HG03025 (cell line): ENCODE results near the gene ELOVL7.
"Not testable (repeated sequence)": the region's sequence is repeated elsewhere in the genome, so short reads cannot be mapped to it uniquely, and the experiment has no call there.

Experiments used
- ATAC-seq: cut with Tn5 transposase; IDR thresholded peaks from one replicate; pipeline ENCODE4 v1.9.1; 2021; ENCODE audit warnings: mild to moderate bottlenecking, moderate library complexity; ENCODE audit not compliant: unreplicated experiment, low FRiP score

The ELOVL7 gene

DNA sequence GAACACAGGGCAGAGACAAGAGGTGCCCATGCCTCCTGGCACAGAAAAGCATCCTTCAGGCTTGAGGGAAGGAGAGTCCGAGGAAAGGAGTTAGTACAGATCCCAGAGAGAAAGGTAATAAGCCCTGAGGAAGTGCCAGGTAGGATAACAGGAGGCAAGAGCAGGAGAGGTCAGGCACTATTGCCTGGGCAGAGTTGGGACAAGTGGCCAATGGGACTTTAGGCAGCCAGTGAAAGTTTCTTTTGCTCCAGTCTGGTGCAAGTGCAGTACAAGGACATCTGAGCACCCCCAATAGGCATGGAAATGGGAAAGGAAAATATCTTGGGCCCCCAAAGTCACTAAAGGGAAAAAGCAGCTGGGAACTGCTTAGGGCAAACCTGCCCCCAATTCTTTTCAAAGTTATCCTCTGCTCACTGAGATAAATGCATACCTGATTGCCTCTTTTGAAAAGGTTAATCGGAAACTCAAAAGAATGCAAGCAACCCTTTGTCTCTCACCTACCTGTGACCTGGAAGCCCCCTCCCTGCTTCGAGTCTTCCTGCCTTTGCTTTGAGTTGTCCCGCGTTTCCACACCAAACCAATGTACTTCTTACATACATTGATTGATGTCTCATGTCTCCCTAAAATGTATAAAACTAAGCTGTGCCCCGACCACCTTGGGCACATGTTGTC is 46.5 kb downstream of the ELOVL7 start:
- ATAC-seq: no peak

DNA sequence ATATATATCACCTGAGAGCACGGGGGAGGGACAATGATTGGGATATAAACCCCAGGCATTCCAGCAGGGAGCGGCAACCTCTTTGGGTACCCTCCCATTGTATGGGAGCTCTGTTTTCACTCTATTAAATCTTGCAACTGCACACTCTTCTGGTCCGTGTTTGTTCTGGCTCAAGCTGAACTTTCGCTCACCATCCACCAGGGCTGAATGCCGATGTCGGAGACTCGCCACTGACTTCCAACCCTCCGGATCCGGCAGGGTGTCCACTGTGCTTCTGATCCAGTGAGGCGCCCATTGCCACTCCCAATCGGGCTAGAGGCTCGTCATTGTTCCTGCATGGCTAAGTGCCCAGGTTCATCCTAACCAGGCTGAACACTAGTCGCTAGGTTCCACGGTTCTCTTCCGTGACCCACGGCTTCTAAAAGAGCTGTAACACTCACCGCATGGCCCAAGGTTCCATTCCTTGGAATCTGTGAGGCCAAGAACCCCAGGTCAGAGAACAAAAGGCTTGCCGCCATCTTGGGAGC is 48.6 kb downstream of the ELOVL7 start:
- ATAC-seq: not testable (repeated sequence)

DNA sequence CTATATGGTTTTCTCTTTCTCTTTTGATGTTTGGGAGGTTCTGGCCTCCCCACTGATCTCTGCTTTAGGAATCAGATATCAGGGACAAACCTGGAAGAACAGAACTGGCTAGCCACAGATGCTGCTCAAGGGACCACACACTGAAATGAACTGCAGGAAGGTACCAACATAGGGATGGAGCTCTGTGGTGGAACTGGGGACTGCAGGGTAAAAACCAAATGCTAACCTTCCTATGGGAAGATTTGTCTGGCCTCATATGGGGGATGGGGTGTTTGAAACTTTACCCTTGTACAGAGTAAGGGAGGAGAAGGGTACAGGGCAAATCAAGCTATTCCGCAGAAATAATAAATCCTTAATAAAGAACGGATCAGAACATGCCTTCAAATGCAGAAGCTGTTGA is 49.4 kb downstream of the ELOVL7 start:
- ATAC-seq: no peak

DNA sequence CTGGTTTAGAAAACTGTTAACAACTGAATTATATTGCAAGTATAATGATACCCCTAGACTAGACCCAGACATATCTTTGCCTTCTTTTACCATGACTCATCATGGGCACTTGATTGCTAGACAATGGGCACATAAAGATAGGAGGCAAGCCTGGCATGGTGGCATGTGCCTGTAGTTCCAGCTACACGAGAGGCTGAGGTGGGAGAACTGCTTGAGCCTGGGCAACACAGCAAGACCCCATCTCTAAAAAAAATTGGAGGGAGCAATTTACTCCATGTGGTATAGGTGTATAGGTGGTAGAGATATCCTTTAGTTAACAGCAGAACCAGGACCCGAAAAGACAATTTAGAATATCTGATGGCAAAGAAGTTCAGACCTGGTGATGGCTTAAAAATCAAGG is 51.6 kb downstream of the ELOVL7 start:
- ATAC-seq: no peak

DNA sequence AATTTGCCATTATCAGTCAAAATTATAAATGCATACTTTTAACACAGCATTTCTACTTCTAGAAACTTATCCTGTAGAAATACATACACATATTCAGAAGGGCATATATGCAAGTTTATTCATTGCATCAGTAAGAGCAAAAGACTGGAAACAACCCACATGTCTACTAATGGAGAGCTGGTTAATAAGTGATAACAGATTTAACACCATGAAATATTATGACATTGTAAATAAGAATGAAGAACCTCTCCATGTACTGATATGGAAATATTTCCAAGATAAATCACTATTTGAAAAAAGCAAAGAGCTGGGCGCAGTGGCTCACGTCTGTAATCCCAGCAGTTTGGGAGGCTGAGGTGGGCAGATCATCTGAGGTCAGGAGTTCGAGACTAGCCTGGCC is 54.5 kb downstream of the ELOVL7 start:
- ATAC-seq: no peak

DNA sequence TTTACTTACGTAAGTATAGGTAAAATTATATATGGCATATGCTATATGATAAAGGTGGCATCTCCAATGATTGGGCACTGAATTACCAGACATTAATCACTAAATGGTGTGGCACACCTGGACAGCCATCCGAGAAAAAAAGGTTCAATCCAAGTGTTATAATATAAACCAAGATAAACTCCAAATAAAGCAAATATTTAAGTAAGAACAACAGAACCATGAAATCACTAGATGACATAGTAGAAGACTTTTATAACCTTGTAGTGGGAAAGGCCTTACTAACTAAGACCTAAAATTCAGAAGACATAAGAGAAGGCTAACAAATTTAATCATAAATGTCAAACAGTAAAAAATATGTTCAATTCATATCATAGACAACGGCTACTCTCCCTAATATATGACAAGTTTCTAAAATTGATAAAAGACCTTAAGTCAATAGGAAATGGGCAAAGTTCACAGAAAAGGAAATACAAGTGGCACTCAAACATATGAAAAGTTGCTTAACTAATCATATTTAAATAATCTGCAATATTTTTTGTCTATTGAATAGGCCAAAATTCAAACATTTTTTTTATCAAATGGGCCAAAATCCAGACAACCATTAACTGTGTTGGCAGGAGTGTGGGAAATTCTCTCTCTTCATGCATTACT is 55.1 kb downstream of the ELOVL7 start:
- no peak for ATAC-seq

DNA sequence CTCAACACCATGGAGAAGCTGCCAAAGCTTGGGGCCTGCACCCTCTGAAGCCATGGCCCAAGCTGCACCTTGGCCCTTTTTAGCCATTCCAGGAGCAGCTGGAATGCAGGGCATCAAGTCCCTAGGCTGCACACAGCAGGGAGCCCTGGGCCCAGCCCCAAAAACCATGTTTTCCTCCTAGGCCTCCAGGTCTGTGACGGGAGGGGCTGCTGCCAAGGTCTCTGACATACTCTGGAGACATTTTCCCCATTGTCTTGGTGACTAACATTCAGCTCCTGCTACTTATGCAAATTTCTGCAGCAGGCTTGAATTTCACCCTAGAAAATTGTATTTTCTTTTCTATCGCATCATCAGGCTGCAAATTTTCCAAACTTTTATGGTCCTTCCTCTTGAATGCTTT is 64.6 kb downstream of the ELOVL7 start:
- ATAC-seq: no peak

DNA sequence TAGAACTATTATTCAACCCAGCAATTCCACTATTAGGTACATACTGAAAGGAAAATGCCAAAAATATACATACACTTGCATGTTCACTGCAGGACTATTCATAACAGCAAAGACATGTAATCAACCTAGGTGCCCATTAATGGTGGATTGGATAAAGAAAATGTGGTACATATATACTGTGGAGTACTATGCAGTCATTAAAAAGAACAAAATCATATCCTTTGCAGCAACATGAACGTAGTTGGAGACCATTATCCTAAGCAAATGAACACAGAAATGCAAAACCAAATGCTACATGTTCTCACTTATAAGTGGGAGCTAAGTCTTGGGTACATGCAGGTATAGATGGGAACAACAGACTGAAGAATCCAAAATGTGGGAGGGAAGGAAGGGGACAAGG is 67.7 kb downstream of the ELOVL7 start:
- ATAC-seq: no peak

DNA sequence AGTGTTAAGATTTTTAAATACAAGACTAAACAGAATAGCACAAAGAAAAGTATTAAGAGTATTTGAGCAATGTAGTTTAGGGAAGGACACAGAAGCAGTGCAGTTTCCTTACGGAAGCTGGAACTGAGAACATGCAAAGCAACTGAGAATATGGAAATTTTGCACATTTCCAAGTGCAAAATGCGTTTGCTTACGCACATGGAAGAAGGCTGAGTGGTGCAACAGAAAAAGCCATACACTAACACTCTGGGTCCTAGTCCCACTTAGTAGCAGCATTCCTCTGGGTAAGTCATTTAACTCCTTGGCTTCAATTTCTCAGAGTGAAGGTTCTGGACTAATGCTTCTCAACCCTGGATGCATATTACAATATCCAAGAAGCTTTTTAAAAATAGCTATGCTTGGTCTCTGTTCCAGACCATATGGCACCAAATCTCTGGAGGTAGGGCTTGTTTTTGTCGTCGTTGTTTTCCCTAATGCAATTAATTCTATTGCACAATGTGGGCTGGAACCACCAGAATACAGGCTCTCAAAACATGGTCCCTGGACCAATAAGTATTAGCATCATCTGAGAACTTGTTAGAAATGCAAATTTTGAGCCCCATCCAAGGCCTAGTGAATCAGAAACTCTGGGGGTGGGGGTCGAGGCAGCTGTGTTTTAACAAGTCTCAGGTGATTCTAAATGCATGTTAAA is 78.9 kb downstream of the ELOVL7 start:
- no peak for ATAC-seq

DNA sequence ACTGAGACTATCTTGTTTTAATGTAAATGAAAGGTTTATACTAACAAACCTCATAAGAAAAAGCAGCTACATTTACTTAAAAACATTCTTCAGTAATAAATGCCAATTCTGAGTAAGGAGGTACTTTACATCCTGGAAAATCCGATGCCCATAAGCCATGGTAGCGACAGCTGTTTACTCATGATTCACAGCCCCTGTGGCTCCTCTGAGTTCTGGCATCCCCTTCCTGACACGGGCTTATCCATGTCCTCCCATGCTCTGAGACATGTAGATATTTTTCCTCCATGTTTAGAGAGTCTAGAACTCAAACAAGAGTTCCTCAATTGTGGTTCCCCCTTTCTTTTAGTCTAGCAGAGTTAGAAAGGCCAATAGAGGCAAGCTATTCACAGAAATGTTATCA is 81.0 kb downstream of the ELOVL7 start:
- ATAC-seq: no peak

DNA sequence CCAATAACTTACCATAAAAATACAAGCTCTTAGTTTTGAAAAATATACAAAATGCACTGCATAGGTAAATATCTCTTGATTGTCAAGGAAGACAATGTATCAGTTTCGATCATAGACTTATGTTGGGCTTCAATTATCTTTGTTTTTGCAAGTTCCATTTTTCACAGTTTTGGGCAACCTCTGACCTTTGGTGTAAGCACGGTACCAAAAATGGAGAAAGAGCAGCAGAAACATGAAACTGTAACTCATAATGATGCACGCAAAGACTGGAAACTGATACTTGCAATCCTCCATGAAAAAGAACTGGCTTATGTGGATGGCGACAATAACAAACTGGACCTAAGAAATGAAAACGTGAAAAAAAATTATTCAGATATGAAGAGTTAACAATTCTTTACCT is 89.6 kb downstream of the ELOVL7 start:
- ATAC-seq: no peak

DNA sequence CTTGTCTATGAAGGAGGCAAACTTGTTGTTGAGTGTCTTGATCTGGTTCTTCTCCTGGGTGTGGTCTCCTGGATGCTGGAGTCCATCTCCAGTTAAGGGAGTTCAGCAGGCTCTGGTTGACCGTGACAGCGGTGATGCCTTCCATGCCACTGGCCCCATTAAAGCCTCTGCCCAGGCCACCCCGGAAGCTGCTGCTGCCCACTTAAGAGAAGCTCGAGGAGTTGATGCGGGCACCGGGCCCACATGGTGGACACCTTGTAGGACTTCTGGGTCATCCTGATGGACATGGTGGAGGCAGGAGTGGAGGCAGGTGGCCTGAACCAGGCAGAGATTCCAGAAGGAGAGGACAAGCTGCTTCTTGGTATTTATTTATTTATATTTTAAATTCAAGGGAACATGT is 99.4 kb downstream of the ELOVL7 start:
- no peak for ATAC-seq

DNA sequence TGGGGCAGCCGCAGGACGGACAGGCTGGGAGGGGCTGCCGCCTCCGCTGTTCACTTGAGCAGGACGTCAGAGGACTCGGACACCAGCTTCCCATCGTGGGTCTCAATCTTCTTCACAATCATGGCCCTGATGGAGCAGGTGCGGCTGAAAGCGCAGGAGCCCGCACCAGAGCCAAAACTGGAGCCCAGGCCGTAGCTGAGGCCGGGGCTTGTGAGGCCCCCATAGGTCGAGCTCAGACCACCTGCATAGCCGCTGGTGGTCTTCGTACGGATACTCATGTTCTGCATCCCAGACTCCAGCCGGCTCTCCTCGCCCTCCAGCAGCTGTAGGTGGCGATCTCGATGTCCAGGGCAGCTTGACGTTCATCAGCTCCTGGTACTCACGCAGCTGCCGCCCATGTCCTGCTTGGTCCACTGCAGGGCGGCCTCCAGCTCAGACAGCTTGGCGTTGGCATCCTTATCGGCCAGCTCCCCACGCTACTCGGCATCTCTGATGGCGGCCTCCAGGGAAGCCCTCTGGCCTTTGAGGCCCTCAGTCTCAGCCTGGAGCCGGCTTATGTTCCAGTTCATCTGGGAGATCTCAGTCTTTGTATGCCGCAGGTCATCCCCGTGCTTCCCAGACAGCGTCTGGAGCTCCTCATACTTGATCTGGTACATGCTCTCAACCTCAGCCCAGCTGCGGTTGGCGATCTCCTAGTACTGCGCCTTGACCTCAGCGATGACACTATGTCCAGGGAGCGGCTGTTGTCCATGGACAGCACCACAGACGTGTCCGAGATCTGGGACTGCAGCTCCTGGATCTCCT is 100.4 kb downstream of the ELOVL7 start:
- no peak for ATAC-seq

DNA sequence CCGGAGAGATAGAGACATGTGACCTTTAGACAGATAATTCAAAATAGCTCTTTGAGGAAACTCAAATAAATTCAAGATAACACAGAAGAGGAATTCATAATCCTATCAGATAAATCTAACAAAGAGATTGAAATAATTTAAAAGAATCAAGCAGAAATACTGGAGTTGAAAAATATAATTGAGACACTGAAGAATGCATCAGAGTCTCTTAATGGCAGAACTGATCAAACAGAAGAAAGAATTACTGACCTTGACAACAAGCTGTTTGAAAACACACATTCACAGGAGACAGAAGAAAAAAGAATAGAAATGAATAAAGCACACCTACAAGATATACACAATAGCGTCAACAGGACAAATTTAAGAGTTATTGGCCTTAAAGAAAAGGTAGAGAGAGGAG is 103.7 kb downstream of the ELOVL7 start:
- no peak for ATAC-seq

DNA sequence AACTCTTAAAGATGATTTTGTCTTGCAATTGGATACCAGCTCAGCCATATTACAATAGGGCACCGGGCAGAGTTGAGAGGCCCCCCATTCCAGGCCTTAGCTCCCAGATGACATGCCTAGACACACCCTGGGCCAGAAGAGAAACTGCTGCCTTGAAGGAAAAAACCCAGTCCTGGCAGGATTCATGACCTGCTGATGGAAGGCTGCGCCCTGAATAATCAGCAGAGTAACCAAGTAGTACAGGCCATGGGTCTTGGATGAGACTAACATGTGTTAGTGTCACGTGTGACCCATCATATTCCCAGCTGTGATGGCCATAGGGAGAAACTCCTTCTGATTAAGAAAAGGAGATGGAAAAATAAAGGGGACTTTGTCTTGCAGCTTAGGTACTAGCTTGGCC is 105.1 kb downstream of the ELOVL7 start:
- ATAC-seq: no peak

DNA sequence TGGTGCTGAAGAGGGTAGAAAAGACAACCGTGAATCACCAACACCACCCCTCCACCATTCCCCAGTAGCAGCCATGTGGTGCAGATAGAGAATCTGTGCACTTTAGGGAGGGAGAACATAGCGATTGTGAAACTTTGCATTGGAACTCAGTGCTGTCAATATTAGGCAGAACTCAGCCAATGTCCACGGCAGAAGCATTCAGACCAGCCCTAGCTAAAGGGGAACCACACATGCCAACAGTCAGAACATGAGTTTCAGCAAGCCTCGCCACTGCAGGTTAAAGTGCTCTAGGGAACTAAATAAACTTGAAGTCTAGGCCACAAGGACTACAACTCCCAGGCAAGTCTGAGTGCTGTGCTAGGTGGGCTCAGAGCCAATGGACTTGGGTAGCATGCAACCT is 105.6 kb downstream of the ELOVL7 start:
- ATAC-seq: no peak

DNA sequence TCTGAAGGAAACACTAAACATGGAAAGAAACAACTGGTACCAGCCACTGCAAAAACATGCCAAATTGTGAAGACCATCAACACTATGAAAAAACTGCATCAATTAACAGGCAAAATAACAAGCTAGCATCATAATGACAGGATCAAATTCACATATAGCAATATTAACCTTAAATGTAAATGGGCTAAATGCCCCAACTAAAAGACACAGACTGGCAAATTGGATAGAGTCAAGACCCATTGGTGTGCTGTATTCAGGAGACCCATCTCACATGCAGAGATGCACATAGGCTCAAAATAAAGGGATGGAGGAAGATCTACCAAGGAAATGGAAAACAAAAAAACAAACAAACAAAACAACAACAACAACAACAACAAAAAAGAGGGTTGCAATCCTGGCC is 113.2 kb downstream of the ELOVL7 start:
- not testable (repeated sequence) for ATAC-seq

DNA sequence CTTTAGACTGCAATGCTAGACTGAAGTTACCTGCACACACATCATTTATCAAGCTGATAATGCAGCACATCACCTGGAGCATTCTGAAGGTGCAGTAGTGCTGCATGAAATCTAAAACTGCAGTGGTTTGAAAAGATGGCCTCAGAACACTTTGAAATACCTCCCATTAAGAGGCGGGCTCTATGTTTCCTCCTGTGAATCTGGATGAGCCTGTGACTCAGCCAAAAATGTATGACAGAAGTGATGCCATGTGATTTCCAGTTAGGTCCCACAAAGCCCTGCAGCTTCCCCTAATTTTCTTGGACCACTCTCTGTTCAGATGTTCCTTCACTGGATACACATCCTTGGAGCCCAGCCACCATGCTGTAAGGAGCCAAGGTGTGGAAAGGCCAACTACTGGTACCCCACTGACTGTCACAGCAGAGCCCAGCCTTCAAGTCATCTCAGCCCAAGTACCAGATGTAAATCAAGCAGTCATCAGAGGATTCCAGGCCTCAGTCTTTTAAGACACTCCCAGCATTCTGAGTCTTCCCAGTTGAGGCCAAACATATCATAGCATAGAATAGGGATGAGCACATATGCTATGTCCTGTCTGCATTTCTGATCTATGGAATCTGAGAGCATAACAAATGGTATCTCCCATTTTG is 116.9 kb downstream of the ELOVL7 start:
- ATAC-seq: no peak

DNA sequence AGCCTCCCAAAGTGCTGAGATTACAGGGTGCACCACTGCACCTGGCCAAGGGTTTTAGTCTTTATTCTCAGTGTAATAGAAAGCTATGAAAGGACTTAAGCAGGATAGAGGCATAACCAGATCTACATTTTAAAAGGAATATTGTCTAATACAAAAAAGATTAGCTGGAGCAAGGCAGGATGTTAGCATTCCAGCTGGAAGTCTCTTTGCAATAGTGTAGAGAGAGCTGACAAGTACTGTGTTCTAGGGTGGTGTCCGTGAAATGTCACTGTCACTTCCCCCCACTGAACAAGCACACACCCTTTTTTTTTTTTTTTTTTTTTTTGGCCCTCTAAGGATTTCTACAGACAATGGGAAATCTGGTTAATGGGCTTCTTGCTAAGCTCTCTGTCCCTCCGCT is 119.9 kb downstream of the ELOVL7 start:
- no peak for ATAC-seq

DNA sequence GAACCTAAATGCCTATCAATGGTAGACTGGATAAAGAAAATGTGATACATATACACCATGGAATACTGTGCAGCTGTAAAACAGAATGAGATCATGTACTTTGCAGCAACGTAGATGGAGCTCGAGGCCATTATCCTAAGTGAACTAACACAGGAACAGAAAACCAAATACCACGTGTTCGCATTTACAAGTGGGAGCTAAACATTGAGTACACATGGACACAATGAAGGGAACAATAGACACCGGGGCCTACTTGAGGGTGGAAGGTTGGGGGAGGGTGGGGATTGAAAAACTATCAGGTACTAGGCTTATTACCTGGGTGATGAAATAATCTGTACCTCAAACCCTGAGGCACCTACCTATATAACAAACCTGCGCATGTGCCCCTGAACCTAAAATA is 121.7 kb downstream of the ELOVL7 start:
- ATAC-seq: no peak
